GM12864 (cell line): ENCODE data around the gene TSSC4.

Source experiments
- DNase-seq: peaks from one replicate; pipeline ENCODE4 v3.0.0-alpha.2; 2011; ENCODE audit warnings: low read depth
- H3K4me3 ChIP-seq: 2 replicates; pipeline ENCODE4 v1.5.1; 2011; ENCODE audit warnings: mild to moderate bottlenecking, low read depth, low read length, control low read depth
- TF ChIP-seq, protein P1 (sequence below): IDR thresholded peaks from 2 replicates; pipeline ENCODE4 v1.5.1; 2011; ENCODE audit warnings: low read depth, mild to moderate bottlenecking, moderate library complexity, low read length, control low read depth, inconsistent platforms; ENCODE audit errors: missing control alignments

The TSSC4 gene

GRCh38 chr11:2377511-2378443 is 22.8 kb upstream of the TSSC4 start:
- TF ChIP-seq, protein P1, sequence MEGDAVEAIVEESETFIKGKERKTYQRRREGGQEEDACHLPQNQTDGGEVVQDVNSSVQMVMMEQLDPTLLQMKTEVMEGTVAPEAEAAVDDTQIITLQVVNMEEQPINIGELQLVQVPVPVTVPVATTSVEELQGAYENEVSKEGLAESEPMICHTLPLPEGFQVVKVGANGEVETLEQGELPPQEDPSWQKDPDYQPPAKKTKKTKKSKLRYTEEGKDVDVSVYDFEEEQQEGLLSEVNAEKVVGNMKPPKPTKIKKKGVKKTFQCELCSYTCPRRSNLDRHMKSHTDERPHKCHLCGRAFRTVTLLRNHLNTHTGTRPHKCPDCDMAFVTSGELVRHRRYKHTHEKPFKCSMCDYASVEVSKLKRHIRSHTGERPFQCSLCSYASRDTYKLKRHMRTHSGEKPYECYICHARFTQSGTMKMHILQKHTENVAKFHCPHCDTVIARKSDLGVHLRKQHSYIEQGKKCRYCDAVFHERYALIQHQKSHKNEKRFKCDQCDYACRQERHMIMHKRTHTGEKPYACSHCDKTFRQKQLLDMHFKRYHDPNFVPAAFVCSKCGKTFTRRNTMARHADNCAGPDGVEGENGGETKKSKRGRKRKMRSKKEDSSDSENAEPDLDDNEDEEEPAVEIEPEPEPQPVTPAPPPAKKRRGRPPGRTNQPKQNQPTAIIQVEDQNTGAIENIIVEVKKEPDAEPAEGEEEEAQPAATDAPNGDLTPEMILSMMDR, result no peak
- H3K4me3 ChIP-seq, result peak overlapping the region; percentile 93
- no peak for DNase-seq

GRCh38 chr11:2378527-2379210 is 21.9 kb upstream of the TSSC4 start:
- peak overlapping the region; percentile 93 for H3K4me3 ChIP-seq
- TF ChIP-seq, protein P1, result no peak
- DNase-seq, result no peak

DNA sequence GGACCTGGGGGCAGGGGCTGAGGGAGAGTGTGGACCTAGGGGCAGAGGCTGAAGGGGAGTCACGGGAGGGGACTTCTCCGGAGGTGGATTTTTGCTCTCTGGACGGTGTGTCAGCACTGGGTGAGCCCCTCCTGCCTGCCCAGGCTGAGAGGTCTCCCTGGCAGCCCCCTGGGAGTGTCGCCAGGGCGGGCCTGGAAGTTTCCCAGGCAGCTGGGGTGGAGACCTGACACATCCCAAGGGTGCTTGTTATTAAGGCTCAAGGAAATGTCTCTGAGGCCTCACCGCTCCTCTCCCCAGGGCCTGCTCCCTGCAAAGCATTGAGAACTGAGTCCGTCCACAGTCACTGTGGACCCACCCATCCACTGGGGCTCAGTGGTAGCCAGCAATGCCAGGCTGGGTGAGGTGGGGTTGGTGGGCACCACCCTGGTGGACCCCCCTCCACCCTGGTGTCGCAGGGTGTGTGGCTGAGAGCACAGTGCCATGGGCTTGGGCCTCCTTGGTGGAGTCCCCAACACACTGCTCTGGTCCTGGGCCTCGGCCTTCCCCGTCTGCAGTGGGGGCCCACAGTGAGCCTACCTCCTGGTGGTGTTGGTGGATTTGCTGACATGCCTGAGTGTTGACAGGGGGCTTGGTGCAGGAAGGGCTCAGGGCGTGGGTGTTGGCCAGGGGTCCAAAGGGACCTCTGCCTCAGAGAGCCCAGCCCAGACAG is 20.9 kb upstream of the TSSC4 start:
- TF ChIP-seq, protein P1, result no peak
- H3K4me3 ChIP-seq, result peak overlapping the region; percentile 40
- no peak for DNase-seq

- DNase-seq, result no peak
- H3K4me3 ChIP-seq, result peak overlapping the region; percentile 40
- TF ChIP-seq, protein P1, result no peak
Observed at GRCh38 chr11:2380396-2380795, 20.2 kb upstream of the TSSC4 start.

GRCh38 chr11:2380807-2381350 is 19.7 kb upstream of the TSSC4 start:
- H3K4me3 ChIP-seq, result peak overlapping the region; percentile 40
- TF ChIP-seq, protein P1, result no peak
- DNase-seq, result peak; percentile 51

DNA sequence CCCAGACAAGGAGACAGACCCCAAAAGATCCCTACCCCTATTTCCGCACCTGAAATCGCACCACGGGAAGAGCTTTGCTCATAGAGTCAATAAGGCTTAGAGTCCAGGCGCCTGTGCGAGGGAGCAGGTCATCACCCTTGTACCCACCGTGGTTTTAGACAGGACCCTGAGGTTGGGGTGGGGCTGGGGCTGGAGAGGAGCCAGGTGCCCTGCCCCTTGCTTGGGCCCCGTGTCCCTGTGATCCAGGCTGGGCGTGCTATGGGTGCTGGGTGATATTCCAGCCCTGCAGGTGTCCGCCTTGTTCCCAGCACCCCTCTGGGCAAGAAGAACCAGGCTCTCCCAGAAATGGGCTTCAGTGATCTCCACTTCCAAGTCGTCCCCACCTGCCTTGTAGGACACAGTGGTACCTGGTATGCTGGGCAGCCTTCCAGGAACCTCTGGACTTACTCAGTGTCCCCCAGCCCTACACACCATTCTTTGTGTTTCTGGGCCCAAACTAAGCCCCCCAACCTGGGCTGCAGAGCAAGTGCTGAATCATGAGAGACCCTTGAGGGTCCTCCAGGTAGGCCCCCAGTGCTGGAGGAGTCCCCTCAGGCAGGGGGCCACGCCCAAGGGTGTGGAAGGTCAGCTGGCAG is 18.9 kb upstream of the TSSC4 start:
- DNase-seq, result no peak
- no peak overlapping the region for H3K4me3 ChIP-seq
- TF ChIP-seq, protein P1, result no peak
